Amygdala (tissue), 56 donors: ENCODE results near the gene PAX6.

ENCODE experiments used
- DNase-seq, 56 donors: peaks; one replicate each; lab custom pipeline; 2025; lab: John Stamatoyannopoulos, UW

Gene PAX6

DNA sequence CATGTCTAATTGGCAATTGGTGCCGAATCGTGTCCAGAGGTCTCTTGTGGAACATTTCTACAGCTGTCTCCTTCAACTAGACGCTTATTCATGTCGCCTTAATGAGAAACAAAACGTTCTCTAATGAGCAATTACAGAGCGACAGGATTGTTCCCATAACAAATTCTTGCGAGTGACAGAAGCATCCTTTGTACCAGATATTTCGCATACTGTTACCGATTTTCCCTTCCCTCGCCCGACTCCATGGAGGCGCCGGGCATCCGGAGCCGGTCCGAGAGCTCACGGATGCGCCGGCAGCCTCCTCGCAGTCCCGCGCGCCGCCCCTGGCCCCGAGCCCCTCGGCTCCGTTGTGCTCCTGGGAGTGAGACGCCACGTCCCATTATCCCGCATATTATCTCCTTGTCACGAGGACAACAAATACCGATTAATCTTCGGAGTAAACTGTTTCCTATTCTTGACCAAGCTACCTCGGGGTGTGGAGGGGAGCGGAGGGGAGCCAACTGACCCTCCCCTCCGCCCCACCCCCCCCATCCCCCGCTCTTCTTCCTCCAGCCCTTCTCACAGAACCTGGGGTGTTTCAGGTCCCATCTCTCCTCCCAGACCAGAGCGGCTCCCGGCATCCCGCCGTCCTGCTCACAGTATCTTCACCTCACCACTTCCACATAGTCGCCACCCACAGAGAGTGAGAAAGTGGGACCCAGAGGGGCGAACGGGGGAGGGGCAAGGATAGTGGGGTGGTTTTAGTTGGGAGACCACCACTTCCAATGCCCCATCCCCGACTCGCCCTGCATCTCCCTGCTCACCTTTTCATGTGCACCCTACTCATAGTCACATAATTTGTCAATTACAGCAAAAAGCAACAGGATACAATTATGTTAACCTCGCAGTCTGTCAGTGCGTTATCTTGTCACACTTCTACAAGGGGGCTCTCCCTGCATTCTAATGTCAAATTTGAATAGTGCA is 11.4 kb downstream of the PAX6 start:
- DNase-seq = peak in 1 of 56 donors; percentile 19

GRCh38 chr11:31798554-31799434 is 12.3 kb downstream of the PAX6 start:
- peak in 4 of 56 donors; percentile 25 to 44 (median 32) for DNase-seq

- no peak for DNase-seq
These were observed 13.0 kb downstream of the PAX6 start for GRCh38 chr11:31798057-31798553.

DNA sequence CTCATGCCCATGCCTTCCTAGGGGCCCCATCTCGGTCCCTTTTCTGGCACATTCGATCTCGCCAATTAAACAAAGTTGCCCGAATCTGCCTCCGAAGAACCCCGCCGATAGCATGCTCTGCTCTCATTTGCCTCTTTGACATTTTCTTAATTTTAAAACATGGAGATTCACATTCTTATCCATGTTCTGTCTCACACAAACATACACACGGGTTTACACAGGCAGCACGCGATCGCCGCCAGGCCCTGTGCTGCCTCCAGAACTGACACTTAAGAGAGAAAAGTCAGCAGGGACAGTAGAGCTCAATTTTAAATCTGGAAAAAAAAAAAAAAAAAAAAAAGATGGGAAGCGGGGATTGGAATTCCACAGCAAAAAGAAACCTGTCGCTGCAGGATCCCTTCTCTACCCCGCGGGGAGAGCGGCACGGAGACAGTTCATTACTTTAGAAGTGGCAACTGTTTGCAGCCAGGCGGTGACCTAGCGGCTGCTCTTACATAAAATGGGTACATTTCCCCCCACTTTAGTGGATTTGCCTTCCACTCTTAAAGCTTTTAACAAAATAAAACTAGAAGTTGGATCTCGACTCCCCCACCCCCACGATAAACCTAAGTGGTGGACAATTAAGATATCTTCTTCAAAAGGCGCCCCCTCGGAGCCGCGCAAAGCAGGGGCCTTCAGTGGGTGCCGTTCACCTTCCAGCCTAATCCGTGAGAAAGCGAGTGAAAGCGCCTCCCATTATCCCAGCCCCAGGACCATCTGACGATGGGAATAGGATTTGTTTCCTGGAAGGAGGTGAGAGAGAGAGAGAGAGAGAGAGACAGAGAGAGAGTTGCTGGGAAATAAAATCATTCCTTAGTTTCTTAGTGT is 13.7 kb downstream of the PAX6 start:
- DNase-seq = no peak

- DNase-seq = no peak
These were observed 14.5 kb downstream of the PAX6 start for GRCh38 chr11:31796499-31797189.

DNA sequence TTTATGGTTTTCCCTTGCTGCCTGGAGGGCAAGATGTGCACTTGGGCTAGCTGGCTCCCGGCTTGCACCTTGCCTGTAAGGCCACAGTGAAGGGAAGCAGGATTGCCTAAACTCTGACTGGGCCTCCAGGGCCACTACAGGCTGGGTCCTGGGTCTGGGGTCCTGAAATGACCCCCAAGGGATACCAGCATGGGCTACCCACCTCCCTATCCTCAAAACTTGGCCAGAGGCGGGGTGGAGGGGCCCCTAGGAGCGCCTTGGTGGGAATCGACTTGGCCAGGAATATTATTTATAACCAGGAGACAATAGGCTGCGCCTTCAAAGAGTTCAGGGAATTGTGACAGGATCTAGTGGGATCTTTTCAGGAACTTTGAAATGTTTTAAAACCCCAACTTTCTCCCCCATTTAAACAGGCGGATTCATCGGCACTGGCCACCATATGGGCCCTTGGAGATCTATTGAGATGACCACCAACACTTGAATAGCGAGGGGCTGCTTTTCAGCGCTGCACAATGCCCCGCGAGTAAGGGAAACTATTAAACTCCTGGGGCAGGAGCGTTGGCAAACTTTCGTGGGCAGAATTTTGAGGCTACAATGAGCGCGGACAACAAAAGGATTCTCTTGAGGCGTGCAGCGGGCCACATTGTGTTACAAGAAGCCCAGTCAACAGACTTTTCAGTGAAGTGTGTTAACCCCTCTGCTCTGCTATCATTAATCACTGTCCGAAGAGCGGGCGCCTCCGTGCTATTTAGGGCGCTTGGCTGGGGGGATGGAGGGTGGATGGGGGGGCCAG is 15.2 kb downstream of the PAX6 start:
- no peak for DNase-seq

GRCh38 chr11:31794548-31794947 is 16.6 kb downstream of the PAX6 start:
- no peak for DNase-seq

- DNase-seq = no peak
These were observed 17.9 kb downstream of the PAX6 start for GRCh38 chr11:31793264-31793663.

- DNase-seq = no peak
These were observed 18.7 kb downstream of the PAX6 start for GRCh38 chr11:31792456-31792855.

DNA sequence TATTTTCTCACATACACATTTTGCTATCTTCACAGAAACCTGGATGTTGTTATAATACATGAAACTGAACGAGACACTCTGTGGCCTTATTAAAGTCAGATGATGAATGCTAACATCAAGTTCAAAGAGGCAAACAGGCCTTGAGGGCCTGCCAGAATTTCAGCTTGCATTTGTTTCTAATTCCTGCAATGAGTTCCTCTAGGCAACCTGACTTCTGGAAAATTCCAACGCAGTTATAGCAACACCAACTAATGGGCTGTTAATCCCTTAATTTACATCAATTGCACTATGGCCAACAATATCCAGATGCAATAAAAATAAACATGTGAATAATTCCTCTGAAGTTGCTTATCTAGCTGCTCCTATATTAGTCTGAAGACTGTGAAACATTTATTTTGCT is 19.1 kb downstream of the PAX6 start:
- no peak for DNase-seq

GRCh38 chr11:31790649-31791048 is 20.5 kb downstream of the PAX6 start:
- no peak for DNase-seq

DNA sequence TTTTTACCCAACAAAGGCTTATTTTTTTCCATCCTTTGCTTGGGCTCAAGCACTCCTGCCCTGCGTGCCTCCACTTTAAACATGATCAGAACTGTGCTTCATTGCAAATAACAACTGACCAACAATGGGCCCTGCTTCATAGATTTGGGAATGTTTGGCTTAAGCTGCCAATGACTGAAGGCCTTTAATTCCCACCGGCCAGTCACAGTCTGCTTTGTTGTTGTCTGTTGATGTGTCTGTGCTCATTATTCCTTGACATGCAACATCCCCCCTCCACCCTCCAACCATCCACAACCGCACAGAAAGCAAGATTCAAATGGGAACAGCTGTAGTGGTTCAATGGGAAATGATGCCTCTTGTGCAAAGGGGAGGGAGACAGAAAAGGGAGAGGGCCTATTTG is 23.0 kb downstream of the PAX6 start:
- DNase-seq = no peak

GRCh38 chr11:31786996-31787685 is 24.0 kb downstream of the PAX6 start:
- no peak for DNase-seq

- no peak for DNase-seq
These were observed 26.5 kb downstream of the PAX6 start for GRCh38 chr11:31784611-31785010.

DNA sequence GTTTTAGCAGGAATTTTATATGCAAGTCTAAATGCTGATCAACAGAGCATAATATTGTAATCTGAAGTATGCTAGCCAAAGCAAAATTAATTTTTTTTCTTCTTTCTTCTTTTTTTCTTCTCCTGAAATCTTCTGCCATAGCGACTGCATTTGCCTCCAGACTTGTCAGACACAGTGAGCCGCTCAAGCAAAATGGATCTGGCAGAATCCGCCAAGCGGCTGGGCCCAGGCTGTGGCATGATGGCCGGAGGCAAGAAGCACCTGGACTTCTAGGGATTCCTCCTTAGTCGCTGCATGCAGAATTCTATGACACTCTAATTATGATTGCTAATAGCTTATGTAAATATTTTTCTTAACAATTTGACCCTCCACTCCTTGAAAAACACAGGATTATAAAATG is 27.9 kb downstream of the PAX6 start:
- no peak for DNase-seq

DNA sequence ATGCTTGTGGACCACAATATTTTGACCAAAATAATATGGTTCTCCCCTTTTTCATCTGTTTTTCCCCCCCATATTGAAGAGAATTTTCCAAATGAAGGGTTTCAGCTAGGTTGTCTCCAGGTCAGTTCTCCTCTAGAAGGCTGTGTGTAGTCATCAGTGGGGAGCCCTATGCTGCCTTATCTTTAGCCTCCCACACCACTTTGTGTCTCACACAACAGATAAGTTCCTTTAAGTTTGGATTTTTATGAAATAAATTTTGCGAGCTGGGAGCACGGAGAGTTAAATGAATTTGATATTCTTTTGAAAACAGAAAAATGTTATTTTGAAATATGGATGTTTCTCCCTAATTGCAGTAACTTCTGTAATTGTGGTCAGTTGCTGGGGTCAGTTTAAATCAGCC is 28.9 kb downstream of the PAX6 start:
- DNase-seq = no peak

- DNase-seq = no peak
These were observed 30.6 kb downstream of the PAX6 start for GRCh38 chr11:31780480-31780971.

DNA sequence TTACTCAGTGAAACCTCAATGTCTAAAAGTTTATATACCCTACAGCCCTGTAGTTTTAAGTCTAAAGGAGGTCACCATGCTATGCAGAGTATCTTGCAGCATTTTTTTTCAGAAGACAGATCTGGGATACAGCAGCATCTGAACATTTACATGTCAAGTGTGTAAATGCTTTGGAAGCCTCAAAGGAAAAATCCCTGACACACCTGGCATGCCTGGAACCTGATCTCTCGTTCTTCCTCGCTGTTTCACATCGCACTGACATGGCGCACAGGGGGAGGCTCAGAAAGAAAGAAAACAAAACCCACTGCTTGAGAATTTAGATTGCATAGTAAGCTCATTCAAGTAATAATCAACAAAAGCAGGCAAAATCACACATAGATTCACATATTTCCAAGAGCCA is 31.0 kb downstream of the PAX6 start:
- no peak for DNase-seq
